ENCODE results near the gene PAX8. TPM values are rescaled to one million over a fixed set of nuclear protein-coding genes. Genes with fewer than 3 reads are reported as not detected.
A peak's percentile ranks its signal among the peaks of the same experiment; 100 is the strongest.

Gene PAX8
- total and polyA plus RNA-seq, 2 of the 13 experiments (the other 11 are each of a cell fraction or from before 2014, with no cell fraction given): 1.5 to 8.8 TPM

- TF ChIP-seq, protein P1, sequence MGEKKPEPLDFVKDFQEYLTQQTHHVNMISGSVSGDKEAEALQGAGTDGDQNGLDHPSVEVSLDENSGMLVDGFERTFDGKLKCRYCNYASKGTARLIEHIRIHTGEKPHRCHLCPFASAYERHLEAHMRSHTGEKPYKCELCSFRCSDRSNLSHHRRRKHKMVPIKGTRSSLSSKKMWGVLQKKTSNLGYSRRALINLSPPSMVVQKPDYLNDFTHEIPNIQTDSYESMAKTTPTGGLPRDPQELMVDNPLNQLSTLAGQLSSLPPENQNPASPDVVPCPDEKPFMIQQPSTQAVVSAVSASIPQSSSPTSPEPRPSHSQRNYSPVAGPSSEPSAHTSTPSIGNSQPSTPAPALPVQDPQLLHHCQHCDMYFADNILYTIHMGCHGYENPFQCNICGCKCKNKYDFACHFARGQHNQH (CRISPR knock-in tag; IDR thresholded peaks at IDR 0.05): peak; percentile 63; the same call in 1 of the 2 replicates
- 0 out of 2 replicates have a peak, but pooled peaks have one; percentile 28 for TF ChIP-seq MIXL1 (CRISPR knock-in tag; IDR thresholded peaks at IDR 0.05)
- peak; percentile 40; the same call in 1 of the 2 replicates for TF ChIP-seq RXRA (CRISPR knock-in tag; IDR thresholded peaks at IDR 0.05)
- 0 out of 2 replicates have a peak, but pooled peaks have one; percentile 19 for TF ChIP-seq SAP130 (CRISPR knock-in tag; IDR thresholded peaks at IDR 0.05; ENCODE audit: low read depth)
- TF ChIP-seq NFE2L2 (IDR thresholded peaks at IDR 0.05; ENCODE audit: low read length): 0 out of 2 replicates have a peak, but pooled peaks have one; percentile 7
- peak; percentile 89 for TF ChIP-seq XRCC5 (optimal IDR thresholded peaks at IDR 0.05; ENCODE audit: low read length)
- peak; percentile 43; the same call in 1 of the 2 replicates for TF ChIP-seq ARNT2 (CRISPR knock-in tag; IDR thresholded peaks at IDR 0.05; ENCODE audit: low read depth)
- no peak for TF ChIP-seq TBX3 (IDR thresholded peaks at IDR 0.05; ENCODE audit: borderline replicate concordance)
- no peak for TF ChIP-seq REL (CRISPR knock-in tag; conservative IDR thresholded peaks at IDR 0.05)
- TF ChIP-seq FOXA1 (IDR thresholded peaks at IDR 0.05): no peak
- TF ChIP-seq FOXA1 (CRISPR knock-in tag; IDR thresholded peaks at IDR 0.05): 0 out of 2 replicates have a peak, but pooled peaks have one; percentile 5
- TF ChIP-seq FOXO1 (CRISPR knock-in tag; IDR thresholded peaks at IDR 0.05): peak; percentile 40; the same call in 1 of the 2 replicates
- TF ChIP-seq, protein P2, sequence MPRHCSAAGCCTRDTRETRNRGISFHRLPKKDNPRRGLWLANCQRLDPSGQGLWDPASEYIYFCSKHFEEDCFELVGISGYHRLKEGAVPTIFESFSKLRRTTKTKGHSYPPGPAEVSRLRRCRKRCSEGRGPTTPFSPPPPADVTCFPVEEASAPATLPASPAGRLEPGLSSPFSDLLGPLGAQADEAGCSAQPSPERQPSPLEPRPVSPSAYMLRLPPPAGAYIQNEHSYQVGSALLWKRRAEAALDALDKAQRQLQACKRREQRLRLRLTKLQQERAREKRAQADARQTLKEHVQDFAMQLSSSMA (CRISPR knock-in tag; IDR thresholded peaks at IDR 0.05): no peak
- 0 out of 2 replicates have a peak, but pooled peaks have one; percentile 51 for TF ChIP-seq NRL (CRISPR knock-in tag; IDR thresholded peaks at IDR 0.05; ENCODE audit: borderline replicate concordance)
- peak; percentile 53 for TF ChIP-seq ZNF263 (CRISPR knock-in tag; IDR thresholded peaks at IDR 0.05)
- peak; percentile 50; the same call in 1 of the 2 replicates for TF ChIP-seq ZNF614 (CRISPR knock-in tag; IDR thresholded peaks at IDR 0.05; ENCODE audit: borderline replicate concordance)
- TF ChIP-seq, protein P3, sequence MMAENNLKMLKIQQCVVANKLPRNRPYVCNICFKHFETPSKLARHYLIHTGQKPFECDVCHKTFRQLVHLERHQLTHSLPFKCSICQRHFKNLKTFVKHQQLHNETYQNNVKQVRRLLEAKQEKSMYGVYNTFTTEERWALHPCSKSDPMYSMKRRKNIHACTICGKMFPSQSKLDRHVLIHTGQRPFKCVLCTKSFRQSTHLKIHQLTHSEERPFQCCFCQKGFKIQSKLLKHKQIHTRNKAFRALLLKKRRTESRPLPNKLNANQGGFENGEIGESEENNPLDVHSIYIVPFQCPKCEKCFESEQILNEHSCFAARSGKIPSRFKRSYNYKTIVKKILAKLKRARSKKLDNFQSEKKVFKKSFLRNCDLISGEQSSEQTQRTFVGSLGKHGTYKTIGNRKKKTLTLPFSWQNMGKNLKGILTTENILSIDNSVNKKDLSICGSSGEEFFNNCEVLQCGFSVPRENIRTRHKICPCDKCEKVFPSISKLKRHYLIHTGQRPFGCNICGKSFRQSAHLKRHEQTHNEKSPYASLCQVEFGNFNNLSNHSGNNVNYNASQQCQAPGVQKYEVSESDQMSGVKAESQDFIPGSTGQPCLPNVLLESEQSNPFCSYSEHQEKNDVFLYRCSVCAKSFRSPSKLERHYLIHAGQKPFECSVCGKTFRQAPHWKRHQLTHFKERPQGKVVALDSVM (CRISPR knock-in tag; IDR thresholded peaks at IDR 0.05): no peak
- no peak for TF ChIP-seq LCORL (IDR thresholded peaks at IDR 0.05)
- 0 out of 2 replicates have a peak, but pooled peaks have one; percentile 32 for TF ChIP-seq LCORL (CRISPR knock-in tag; IDR thresholded peaks at IDR 0.05)
- no peak for TF ChIP-seq MAZ (IDR thresholded peaks at IDR 0.05; ENCODE audit: borderline replicate concordance, low read depth, low read length)
- TF ChIP-seq MAZ (CRISPR knock-in tag; IDR thresholded peaks at IDR 0.05; ENCODE audit: low read depth): 0 out of 2 replicates have a peak, but pooled peaks have one; percentile 24
- peak; percentile 95 for TF ChIP-seq ZNF24 (IDR thresholded peaks at IDR 0.05)
- no peak for TF ChIP-seq ATAD3A (CRISPR knock-in tag; IDR thresholded peaks at IDR 0.05)
- TF ChIP-seq RBM39 (IDR thresholded peaks at IDR 0.05; ENCODE audit: low read depth, low read length, poor library complexity, severe bottlenecking): no peak
- TF ChIP-seq MXI1 (IDR thresholded peaks at IDR 0.05; ENCODE audit: borderline replicate concordance, low read depth, low read length): 0 out of 3 replicates have a peak, but pooled peaks have one; percentile 50
- peak in 1 of 2 experiments; percentile 46; a peak in 1 of 4 replicates for TF ChIP-seq EP300 (IDR thresholded peaks at IDR 0.05; ENCODE audit: low read depth in 2 of 2, low read length in 2 of 2)
- TF ChIP-seq EP300 (CRISPR knock-in tag; IDR thresholded peaks at IDR 0.05; ENCODE audit: borderline replicate concordance): no peak
- TF ChIP-seq GATAD2A (CRISPR knock-in tag; IDR thresholded peaks at IDR 0.05): peak; percentile 56
- TF ChIP-seq ATF7-NPFF (CRISPR knock-in tag; IDR thresholded peaks at IDR 0.05; ENCODE audit: low read depth): 0 out of 2 replicates have a peak, but pooled peaks have one; percentile 43
These were observed 29.5 kb downstream of the PAX8 start (continued) for GRCh38 chr2:113248997-113249770.
